Activated CD8-positive, alpha-beta memory T cell treated with anti-CD3 and anti-CD28 coated beads for 24 hours (primary cell): ENCODE measurements around the gene ZNF354B.

Source experiments
- DNase-seq: peaks from one replicate; pipeline ENCODE4 v3.0.0-alpha.2; 2020

The ZNF354B gene

GRCh38 chr5:178883815-178884430 is 24.2 kb downstream of the ZNF354B start:
- no peak for DNase-seq

GRCh38 chr5:178895615-178896571 is 36.1 kb downstream of the ZNF354B start, which contains the start of gene ZFP2:
Gene ZFP2 (plus strand): TSS chr5:178895913. CDS start chr5:178931314, 35,401 bp downstream.
- peak; percentile 67 for DNase-seq

DNA sequence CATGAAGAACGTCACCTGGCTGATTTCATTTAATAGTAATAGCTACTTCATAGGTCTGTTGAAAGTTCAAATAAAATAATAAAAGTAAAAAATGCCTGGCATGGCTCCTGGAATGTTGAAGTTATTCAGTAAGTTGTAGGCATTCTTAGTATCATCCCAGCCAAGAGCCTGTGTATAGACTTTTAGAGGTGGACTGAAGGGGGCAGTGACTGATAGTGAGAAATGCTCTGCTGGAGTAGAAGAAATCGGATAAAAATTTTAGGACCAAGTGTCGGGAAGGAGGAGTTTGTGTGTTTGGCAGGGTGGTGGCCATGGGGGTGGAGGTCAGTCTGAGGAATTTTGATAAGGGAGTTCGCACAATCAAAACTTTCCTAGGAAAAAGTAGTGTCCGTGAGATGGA is 39.5 kb downstream of the ZNF354B start:
- no peak for DNase-seq

DNA sequence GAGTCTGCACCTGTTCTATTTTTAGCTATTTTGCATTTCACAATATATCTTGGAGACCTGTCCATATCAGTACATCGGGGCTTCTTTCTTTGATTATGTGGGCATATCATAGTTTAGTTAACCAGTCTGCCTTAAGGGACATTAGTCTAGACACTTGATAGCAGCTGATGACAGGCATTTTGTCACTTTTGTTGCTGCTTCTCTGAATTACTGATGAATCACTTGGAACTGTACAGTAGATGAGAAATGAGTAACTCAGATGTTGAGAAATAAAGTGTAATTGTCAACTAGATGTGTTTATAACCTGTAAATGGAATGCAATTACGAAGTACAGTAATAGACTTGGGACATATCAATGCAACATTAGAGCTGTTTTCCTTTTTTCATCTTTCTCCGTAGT is 43.1 kb downstream of the ZNF354B start:
- DNase-seq = no peak

DNA sequence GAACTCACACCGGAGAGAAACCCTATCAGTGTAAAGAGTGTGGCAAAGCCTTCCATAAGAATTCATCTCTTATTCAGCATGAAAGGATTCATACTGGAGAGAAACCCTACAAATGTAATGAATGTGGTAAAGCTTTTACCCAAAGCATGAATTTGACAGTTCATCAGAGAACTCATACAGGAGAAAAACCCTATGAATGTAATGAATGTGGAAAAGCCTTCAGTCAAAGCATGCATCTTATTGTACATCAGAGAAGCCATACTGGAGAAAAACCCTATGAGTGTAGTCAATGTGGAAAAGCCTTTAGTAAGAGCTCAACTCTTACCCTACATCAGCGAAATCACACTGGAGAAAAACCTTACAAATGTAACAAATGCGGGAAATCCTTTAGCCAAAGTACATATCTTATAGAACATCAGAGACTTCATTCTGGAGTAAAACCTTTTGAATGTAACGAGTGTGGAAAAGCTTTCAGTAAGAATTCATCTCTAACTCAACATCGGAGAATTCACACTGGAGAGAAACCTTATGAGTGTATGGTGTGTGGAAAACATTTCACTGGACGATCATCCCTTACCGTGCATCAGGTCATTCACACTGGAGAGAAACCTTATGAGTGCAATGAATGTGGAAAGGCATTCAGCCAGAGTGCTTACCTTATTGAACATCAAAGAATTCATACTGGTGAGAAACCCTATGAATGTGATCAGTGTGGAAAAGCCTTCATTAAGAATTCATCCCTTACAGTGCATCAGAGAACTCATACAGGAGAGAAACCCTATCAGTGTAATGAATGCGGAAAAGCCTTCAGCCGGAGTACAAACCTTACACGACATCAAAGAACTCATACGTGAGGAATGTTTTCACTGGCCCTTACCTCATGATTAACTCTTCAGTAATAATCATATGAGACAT is 72.3 kb downstream of the ZNF354B start:
- DNase-seq = no peak
